ENCODE results near the gene LAMTOR3.

DNA sequence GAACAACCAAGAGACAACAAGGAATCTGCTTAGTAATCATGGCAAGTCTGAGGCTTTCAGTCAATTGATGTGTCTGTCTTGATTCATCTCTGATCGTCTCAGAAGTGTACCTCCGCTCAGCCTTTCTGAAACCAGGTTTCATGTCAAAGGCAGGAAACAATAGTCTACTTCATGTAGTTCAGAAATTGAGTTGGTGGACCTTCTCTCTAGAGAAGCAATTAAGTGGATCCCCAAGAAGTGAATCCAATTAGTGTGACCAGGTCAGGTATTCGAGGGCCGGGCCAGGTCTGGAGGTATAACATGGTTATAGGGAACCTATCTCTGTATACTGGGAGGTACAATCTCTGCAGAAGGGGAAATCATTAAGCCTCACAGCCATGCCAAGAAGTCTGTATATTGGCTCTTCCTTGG is 45.6 kb downstream of the LAMTOR3 start:
- TF ChIP-seq, protein P1, sequence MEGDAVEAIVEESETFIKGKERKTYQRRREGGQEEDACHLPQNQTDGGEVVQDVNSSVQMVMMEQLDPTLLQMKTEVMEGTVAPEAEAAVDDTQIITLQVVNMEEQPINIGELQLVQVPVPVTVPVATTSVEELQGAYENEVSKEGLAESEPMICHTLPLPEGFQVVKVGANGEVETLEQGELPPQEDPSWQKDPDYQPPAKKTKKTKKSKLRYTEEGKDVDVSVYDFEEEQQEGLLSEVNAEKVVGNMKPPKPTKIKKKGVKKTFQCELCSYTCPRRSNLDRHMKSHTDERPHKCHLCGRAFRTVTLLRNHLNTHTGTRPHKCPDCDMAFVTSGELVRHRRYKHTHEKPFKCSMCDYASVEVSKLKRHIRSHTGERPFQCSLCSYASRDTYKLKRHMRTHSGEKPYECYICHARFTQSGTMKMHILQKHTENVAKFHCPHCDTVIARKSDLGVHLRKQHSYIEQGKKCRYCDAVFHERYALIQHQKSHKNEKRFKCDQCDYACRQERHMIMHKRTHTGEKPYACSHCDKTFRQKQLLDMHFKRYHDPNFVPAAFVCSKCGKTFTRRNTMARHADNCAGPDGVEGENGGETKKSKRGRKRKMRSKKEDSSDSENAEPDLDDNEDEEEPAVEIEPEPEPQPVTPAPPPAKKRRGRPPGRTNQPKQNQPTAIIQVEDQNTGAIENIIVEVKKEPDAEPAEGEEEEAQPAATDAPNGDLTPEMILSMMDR (IDR thresholded peaks at IDR 0.05), result no peak
- no peak for TF ChIP-seq POLR2A (IDR thresholded peaks at IDR 0.05)

All from body of pancreas (tissue), 4 donors.